K562 (cell line): ENCODE data around the gene HNRNPLL. TPM values are rescaled to one million over a fixed set of nuclear protein-coding genes. Genes with fewer than 3 reads are reported as not detected.

ENCODE experiments used
- HIVEP1 ChIP-seq: fragments of 250-450 bp; sonication (Bioruptor Pico); IDR thresholded peaks from 2 replicates; pipeline ENCODE4 v1.4.0; 2020; ENCODE audit warnings: mild to moderate bottlenecking
- KHSRP ChIP-seq: fragments of 450-650 bp; IDR thresholded peaks from 2 replicates; pipeline ENCODE4 v1.6.1; 2017
- L3MBTL2 ChIP-seq: fragments of 450-650 bp; IDR thresholded peaks from 2 replicates; pipeline ENCODE4 v1.6.1; 2016; ENCODE audit warnings: mild to moderate bottlenecking, moderate library complexity
- MXI1 ChIP-seq: IDR thresholded peaks from 2 replicates; pipeline ENCODE4 v1.6.1; 2011; ENCODE audit warnings: low read depth, mild to moderate bottlenecking, improper control_type of control experiment, low read length
- POLR3G ChIP-seq: IDR thresholded peaks from 2 replicates; pipeline ENCODE4 v1.6.1; 2011; ENCODE audit not compliant: insufficient read length, insufficient replicate concordance; ENCODE audit errors: extremely low read depth
- PPARD ChIP-seq: fragments of 250-450 bp; sonication (Bioruptor Pico); IDR thresholded peaks from 2 replicates; pipeline ENCODE4 v1.8.0; 2022; ENCODE audit warnings: inconsistent platforms, mild to moderate bottlenecking, moderate library complexity
- RB1 ChIP-seq: fragments of 450-650 bp; IDR thresholded peaks from 2 replicates; pipeline ENCODE4 v1.6.1; 2017; ENCODE audit warnings: low read depth, mild to moderate bottlenecking
- SIN3A ChIP-seq, 2 experiments: fragments of 150-350 bp in 1 of 2; IDR thresholded peaks; 2 replicates each; pipeline ENCODE4 v1.6.1; 2011 to 2016; ENCODE audit warnings: borderline replicate concordance in 2 of 2, low read depth in 2 of 2, low read length in 2 of 2, mild to moderate bottlenecking in 2 of 2, moderate library complexity in 2 of 2; ENCODE audit not compliant: control insufficient read depth in 1 of 2
- ZNF3 ChIP-seq: fragments of 250-450 bp; sonication (Bioruptor Pico); IDR thresholded peaks from 2 replicates; pipeline ENCODE4 v1.5.0; 2021; ENCODE audit warnings: mild to moderate bottlenecking, moderate library complexity
- polyA plus RNA-seq, 8 experiments: library from polyadenylated mRNA; depleted of rRNA in 4 of 8; stranded (reverse) in 5 of 8; unstranded in 3 of 8; fragments of >200 nt; fragmentation: Nextera tagmentation in 2 of 8; fragmentation: Illumina TruSeq in 1 of 8; extraction: Ambion mirVana in 2 of 8; extraction: Trizol in 1 of 8; gene quantifications; 2 replicates each; pipeline versions ENCODE4 v1.2.1 to v1.2.3, GENCODE V29; 2011 to 2014; ENCODE audit warnings: inconsistent platforms in 1 of 8, missing spikeins in 1 of 8
- total RNA-seq, 7 experiments: library from RNA; depleted of rRNA in 6 of 7; stranded (reverse); fragments of >200 nt in 6 of 7; fragmentation: Illumina TruSeq in 2 of 7; extraction: Trizol in 2 of 7; gene quantifications; 2 replicates each; pipeline versions ENCODE4 v1.2.1 to v1.2.3, GENCODE V29; 2011 to 2021; ENCODE audit warnings: low replicate concordance in 1 of 7
- TF ChIP-seq, protein P1 (sequence below): sonication (generic); formaldehyde crosslinking; IDR thresholded peaks from 2 replicates; pipeline ENCODE4 v1.8.0; 2023; ENCODE audit warnings: mild to moderate bottlenecking, missing genetic modification reagents
- TF ChIP-seq, protein P2 (sequence below), 2 experiments: fragments of 450-650 bp; formaldehyde crosslinking in 1 of 2; IDR thresholded peaks; 2 replicates each; pipeline versions ENCODE4 v1.4.0 to v1.6.1; 2014 to 2020; ENCODE audit warnings: mild to moderate bottlenecking in 2 of 2, borderline replicate concordance in 1 of 2, low read depth in 1 of 2

The HNRNPLL gene
- total and polyA plus RNA-seq, 9 of the 15 experiments (the other 6 are each of a cell fraction or from before 2014, with no cell fraction given): 19.8 to 135 (median 57.8) TPM

DNA sequence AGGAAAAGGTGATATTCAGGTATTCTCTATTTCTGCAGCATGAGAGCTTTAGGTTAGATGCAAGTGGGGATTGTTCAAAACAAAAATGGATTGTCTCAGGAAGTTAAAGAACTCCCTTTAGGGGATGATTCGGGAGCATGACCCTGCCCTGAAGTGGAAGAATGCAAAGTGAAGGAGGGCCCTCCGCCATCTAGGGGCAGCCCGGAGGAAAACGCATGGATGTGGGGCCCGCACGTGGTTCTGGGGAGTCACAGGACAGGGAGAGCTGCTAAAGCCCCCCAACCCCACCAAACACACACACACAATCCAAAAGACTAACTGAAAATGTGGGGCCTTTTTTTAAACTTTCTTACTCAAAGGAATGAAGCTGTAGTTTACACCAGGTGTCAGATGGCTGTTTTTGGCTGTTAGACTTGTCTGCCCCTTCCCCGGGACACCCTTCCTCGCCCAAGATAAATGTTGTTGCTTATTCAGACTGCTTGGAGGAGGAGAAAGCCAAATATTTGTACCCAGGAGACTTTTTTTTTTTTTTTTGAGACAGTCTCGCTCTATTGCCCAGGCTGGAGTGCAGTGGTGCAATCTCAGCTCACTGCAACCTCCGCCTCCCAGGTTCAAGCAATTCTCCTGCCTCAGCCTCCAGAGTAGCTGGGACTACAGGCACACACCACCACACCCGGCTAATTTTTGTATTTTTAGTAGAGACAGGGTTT lies 78.8 kb downstream of the HNRNPLL start (continued):
- TF ChIP-seq, protein P1, sequence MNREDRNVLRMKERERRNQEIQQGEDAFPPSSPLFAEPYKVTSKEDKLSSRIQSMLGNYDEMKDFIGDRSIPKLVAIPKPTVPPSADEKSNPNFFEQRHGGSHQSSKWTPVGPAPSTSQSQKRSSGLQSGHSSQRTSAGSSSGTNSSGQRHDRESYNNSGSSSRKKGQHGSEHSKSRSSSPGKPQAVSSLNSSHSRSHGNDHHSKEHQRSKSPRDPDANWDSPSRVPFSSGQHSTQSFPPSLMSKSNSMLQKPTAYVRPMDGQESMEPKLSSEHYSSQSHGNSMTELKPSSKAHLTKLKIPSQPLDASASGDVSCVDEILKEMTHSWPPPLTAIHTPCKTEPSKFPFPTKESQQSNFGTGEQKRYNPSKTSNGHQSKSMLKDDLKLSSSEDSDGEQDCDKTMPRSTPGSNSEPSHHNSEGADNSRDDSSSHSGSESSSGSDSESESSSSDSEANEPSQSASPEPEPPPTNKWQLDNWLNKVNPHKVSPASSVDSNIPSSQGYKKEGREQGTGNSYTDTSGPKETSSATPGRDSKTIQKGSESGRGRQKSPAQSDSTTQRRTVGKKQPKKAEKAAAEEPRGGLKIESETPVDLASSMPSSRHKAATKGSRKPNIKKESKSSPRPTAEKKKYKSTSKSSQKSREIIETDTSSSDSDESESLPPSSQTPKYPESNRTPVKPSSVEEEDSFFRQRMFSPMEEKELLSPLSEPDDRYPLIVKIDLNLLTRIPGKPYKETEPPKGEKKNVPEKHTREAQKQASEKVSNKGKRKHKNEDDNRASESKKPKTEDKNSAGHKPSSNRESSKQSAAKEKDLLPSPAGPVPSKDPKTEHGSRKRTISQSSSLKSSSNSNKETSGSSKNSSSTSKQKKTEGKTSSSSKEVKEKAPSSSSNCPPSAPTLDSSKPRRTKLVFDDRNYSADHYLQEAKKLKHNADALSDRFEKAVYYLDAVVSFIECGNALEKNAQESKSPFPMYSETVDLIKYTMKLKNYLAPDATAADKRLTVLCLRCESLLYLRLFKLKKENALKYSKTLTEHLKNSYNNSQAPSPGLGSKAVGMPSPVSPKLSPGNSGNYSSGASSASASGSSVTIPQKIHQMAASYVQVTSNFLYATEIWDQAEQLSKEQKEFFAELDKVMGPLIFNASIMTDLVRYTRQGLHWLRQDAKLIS (CRISPR knock-in tag): no peak
- TF ChIP-seq L3MBTL2 (peak; percentile 72), ZNF3 (CRISPR knock-in tag) (no peak), RB1 (0 out of 2 replicates have a peak, but pooled peaks have one; percentile 20), PPARD (no peak), HIVEP1 (CRISPR knock-in tag) (no peak), MXI1 (no peak), POLR3G (no peak), KHSRP (no peak), SIN3A (IDR thresholded peaks at IDR 0.05; ENCODE audit: borderline replicate concordance in 2 of 2, control insufficient read depth in 1 of 2, low read depth in 2 of 2, low read length in 2 of 2) (no peak)
- TF ChIP-seq, protein P2, sequence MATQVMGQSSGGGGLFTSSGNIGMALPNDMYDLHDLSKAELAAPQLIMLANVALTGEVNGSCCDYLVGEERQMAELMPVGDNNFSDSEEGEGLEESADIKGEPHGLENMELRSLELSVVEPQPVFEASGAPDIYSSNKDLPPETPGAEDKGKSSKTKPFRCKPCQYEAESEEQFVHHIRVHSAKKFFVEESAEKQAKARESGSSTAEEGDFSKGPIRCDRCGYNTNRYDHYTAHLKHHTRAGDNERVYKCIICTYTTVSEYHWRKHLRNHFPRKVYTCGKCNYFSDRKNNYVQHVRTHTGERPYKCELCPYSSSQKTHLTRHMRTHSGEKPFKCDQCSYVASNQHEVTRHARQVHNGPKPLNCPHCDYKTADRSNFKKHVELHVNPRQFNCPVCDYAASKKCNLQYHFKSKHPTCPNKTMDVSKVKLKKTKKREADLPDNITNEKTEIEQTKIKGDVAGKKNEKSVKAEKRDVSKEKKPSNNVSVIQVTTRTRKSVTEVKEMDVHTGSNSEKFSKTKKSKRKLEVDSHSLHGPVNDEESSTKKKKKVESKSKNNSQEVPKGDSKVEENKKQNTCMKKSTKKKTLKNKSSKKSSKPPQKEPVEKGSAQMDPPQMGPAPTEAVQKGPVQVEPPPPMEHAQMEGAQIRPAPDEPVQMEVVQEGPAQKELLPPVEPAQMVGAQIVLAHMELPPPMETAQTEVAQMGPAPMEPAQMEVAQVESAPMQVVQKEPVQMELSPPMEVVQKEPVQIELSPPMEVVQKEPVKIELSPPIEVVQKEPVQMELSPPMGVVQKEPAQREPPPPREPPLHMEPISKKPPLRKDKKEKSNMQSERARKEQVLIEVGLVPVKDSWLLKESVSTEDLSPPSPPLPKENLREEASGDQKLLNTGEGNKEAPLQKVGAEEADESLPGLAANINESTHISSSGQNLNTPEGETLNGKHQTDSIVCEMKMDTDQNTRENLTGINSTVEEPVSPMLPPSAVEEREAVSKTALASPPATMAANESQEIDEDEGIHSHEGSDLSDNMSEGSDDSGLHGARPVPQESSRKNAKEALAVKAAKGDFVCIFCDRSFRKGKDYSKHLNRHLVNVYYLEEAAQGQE (IDR thresholded peaks at IDR 0.05; ENCODE audit: borderline replicate concordance): peak; percentile 40; the same call in 1 of the 2 replicates
- TF ChIP-seq, protein P2 (CRISPR knock-in tag; IDR thresholded peaks at IDR 0.05; ENCODE audit: low read depth): no peak
